Stimulated activated naive CD8-positive, alpha-beta T cell treated with anti-CD3 and anti-CD28 coated beads, Interleukin-15, Interleukin-2, amounts not matched to agents 100 U/mL and 50 U/mL, for 24 hours (primary cell): ENCODE results near the gene ANGPTL8.

Experiments
- ATAC-seq: fragments of 150-1000 bp; cut with Tn5 transposase; one replicate; pipeline ENCODE4 v1.10.0; 2021
- DNase-seq: peaks from one replicate; pipeline ENCODE4 v3.0.0; 2021

The ANGPTL8 gene

DNA sequence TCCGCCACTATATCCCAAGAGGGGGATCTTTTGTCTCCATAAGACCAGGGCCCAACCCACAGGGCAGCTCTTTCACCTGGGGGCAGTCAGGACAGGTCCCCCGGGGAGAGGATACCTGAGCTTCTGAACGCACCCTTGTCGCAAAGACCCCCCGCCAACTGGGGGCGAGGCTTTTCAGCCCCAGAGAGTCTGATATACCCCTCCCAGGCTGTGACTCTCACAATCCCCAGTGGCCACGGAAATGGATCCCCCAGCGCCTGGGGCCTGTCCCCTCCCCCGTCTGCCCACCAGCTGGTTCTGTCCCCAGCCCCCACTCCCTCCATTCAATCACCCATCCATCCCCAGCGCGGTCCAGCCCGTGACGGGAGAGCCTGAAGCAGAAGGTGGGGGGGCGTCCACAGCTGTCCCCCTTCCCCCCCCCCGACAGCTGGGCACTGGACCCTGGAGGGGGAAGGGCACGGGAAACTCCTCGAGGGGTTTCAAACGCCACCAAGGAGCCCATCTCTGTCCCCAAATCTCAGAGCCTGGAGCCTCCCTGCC lies 22.1 kb downstream of the ANGPTL8 start:
- DNase-seq (no peak), ATAC-seq (no peak)

GRCh38 chr19:11261971-11262839 lies 22.8 kb downstream of the ANGPTL8 start, which contains the start of gene DOCK6:
DOCK6 (minus strand) TSS chr19:11262524; CDS start chr19:11262440, 84 bp downstream.
- ATAC-seq (peak; percentile 49), DNase-seq (peak; percentile 59)

- DNase-seq (no peak), ATAC-seq (no peak)
These were observed 24.3 kb downstream of the ANGPTL8 start for GRCh38 chr19:11263726-11264125.

- DNase-seq, result no peak
- ATAC-seq, result no peak
These were observed 25.2 kb downstream of the ANGPTL8 start for GRCh38 chr19:11264452-11265176.

- ATAC-seq (no peak), DNase-seq (no peak)
These were observed 25.9 kb downstream of the ANGPTL8 start for GRCh38 chr19:11265177-11265784.

GRCh38 chr19:11265785-11266236 lies 26.4 kb downstream of the ANGPTL8 start:
- DNase-seq (no peak), ATAC-seq (no peak)

DNA sequence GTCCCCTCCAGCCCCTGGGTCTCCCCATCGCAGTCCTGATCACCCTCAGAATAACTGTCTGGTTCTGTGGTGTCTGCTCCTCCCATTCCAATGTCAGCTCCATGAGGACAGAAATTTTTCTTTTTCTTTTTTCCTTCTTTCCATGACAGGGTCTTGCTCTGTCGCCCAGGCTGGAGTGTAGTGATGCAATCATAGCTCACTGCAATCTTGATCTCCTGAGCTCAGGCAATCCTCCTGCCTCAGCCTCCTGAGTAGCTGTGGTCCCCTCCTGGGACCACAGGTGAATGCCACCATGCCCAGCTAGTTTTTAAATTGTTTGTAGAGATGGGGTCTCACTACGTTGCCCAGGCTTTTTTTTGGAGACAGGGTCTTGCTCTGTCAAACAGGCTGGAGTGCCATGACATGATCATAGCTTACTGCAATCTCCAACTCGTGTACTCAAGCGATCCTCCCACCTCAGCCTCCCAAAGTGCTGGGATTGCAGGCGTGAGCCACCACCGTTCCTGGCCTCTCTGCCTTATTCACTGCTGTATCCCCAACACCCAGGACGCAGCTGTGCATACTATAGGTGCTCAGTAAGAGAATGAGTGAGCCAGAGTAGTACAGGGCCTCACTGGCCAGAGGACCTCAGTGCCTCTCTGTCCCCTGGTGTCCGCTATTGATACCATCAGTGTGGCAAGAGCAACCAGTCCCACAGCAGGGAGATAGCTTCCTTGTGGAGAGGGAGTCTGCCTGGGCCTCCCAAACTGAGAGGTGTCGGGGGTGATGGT lies 28.1 kb downstream of the ANGPTL8 start:
- ATAC-seq, result no peak

GRCh38 chr19:11268783-11269267 lies 29.4 kb downstream of the ANGPTL8 start:
- DNase-seq (no peak), ATAC-seq (no peak)

More for the DNA sequence above, 28.1 kb downstream of the ANGPTL8 start:
- DNase-seq, result no peak

GRCh38 chr19:11269408-11269807 lies 30.0 kb downstream of the ANGPTL8 start:
- ATAC-seq, result no peak
- no peak for DNase-seq

DNA sequence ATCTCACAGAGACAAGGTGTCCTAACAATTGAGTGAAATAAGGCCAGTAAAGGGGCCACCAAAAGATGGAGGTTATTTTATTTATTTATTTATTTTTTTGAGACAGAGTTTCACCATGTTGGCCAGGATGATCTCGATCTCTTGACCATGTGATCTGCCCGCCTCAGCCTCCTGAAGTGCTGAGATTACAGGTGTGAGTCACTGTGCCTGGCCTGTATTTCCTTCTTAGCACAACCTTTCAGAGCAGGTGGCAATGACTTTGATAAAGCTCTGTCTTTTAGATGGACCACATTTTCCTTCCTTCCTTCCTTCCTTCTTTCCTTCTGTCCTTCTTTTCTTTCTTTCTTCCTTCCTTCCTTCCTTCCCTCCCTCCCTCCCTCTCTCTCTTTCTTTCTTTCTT lies 33.9 kb downstream of the ANGPTL8 start:
- DNase-seq, result no peak

GRCh38 chr19:11273989-11274388 lies 34.6 kb downstream of the ANGPTL8 start:
- DNase-seq, result no peak
- ATAC-seq, result no peak

More for the DNA sequence above, 33.9 kb downstream of the ANGPTL8 start:
- ATAC-seq, result no peak

GRCh38 chr19:11274533-11275086 lies 35.2 kb downstream of the ANGPTL8 start:
- DNase-seq (no peak), ATAC-seq (no peak)

DNA sequence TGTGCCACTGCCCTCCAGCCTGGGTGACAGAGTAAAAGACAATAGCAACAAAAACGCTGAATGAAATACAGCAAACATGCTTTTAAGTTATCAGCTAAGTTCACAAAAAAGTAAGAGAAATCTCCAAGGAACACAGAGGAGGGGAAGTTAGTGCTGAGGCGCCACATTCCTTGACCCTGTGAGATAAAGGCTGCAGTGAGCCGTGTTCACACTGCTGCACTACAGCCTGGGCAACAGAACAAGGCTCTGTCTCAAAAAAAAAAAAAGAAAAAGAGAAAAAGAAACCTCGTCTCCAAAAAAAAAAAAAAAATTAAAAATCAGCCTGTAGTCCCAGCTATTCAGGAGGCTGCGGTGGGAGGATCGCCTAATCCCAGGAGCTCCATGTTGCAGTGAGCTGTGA lies 39.3 kb downstream of the ANGPTL8 start:
- no peak for DNase-seq
- no peak for ATAC-seq

DNA sequence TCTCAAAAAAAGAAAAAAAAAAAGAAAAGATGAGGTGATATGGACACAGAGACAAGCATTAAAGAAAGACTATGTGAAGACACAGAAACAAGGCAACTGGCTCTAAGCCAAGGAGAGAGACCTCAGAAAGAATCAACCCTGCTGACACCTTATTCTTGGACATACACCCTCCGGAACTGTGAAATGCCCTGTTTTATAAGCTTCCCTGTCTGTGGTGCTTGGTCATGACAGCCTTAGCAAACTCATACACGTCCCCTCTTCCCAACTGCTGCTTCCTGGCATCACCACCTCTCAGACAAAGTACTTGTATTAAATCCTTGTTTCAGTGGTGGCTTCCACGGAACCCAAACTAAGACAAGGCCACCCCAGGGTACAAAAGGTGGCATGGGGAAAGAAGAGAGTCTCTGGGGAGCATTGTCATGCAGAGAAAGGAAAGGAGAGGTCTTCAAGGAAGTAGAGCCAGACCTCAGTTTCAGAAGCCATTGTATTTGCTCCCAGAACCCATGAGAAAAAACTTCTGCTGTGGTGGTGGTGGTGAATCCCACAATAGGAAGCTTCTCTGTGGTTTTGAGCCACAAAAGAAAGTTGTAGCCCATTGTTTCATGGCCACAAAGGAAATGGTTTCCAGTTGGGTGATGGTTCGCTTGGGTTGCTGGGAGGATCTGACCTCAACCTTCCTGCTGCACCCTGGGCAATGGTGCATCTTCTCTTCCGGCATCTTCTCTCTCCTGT lies 40.3 kb downstream of the ANGPTL8 start:
- peak; percentile 30 for DNase-seq
- ATAC-seq, result peak; percentile 49

GRCh38 chr19:11281356-11282049 lies 42.1 kb downstream of the ANGPTL8 start:
- DNase-seq (no peak), ATAC-seq (no peak)

DNA sequence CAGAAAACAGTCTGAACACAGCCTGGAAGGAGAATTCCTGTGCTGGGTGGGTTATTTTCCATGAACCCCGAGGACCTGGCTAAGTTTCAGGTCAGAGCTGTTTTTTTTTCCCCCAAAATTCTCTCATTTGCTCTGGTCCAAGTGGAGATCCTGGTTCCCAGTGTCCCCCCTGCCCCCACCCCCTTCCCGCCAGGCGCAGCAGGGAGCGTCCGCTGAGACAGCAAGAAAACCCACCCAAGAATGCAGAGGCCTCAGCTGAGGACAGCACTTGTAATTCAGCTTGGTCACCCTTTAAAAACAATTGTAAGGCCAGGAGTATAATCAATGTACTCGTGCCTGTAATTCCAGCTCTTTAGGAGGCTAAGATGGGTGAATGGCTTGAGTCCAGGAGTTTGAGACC lies 45.1 kb downstream of the ANGPTL8 start:
- ATAC-seq, result no peak
- DNase-seq, result no peak

GRCh38 chr19:11286312-11286974 lies 47.0 kb downstream of the ANGPTL8 start:
- no peak for ATAC-seq
- DNase-seq, result no peak

DNA sequence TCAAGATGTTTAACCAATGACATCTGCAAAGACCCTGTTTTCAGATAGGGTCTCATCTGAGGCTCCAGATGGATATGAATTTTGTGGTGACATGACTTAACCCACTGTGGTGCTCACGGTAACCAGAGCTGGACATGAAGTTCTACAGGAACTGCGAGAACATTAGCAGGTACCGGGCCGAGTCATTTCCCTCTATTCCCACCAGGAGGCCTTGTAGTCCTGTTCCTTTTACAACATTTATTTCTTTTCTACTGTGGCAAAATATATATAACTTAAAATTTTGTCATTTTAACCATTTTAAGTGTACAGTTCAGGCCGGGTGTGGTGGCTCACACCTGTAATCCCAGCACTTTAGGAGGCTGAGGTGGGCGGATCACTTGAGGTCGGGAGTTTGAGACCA lies 48.9 kb downstream of the ANGPTL8 start:
- no peak for ATAC-seq

GRCh38 chr19:11290256-11290655 lies 50.8 kb downstream of the ANGPTL8 start:
- ATAC-seq, result no peak
- DNase-seq, result no peak

More for the DNA sequence above, 48.9 kb downstream of the ANGPTL8 start:
- DNase-seq, result no peak
